Activated CD4-positive, CD25-positive, alpha-beta regulatory T cell treated with anti-CD3 and anti-CD28 coated beads, Interleukin-2, amount 50 U/mL, for 24 hours (primary cell): ENCODE data around the gene HLCS.

Source experiments
- ATAC-seq, 2 donors: fragments of 150-1000 bp; cut with Tn5 transposase; one replicate each; pipeline ENCODE4 v1.10.0; 2021; ENCODE audit warnings: mild to moderate bottlenecking in 1 of 2, moderate library complexity in 1 of 2

The HLCS gene

GRCh38 chr21:36768496-36768895, 198.0 kb downstream of the HLCS start:
- ATAC-seq = no peak

GRCh38 chr21:36767096-36767495, 199.4 kb downstream of the HLCS start:
- no peak for ATAC-seq

- no peak for ATAC-seq
Observed at GRCh38 chr21:36766511-36766910, 200.0 kb downstream of the HLCS start.

GRCh38 chr21:36765229-36765628, 201.2 kb downstream of the HLCS start:
- ATAC-seq = no peak

- ATAC-seq = no peak
Observed at GRCh38 chr21:36763305-36763704, 203.2 kb downstream of the HLCS start.

GRCh38 chr21:36762642-36763041, 203.8 kb downstream of the HLCS start:
- no peak for ATAC-seq

- ATAC-seq = no peak
Observed at GRCh38 chr21:36761685-36762084, 204.8 kb downstream of the HLCS start.

- ATAC-seq = no peak
Observed at GRCh38 chr21:36759348-36760083, 207.0 kb downstream of the HLCS start.

- no peak for ATAC-seq
Observed at GRCh38 chr21:36757196-36757595, 209.3 kb downstream of the HLCS start.

GRCh38 chr21:36756527-36756926, 209.9 kb downstream of the HLCS start:
- no peak for ATAC-seq

- no peak for ATAC-seq
Observed at GRCh38 chr21:36754241-36754898, 212.1 kb downstream of the HLCS start.

GRCh38 chr21:36753556-36753955, 212.9 kb downstream of the HLCS start:
- ATAC-seq = no peak

- no peak for ATAC-seq
Observed at GRCh38 chr21:36751383-36751782, 215.1 kb downstream of the HLCS start.

- no peak for ATAC-seq
Observed at GRCh38 chr21:36750576-36750959, 215.9 kb downstream of the HLCS start.

- ATAC-seq = no peak
Observed at GRCh38 chr21:36749935-36750575, 216.4 kb downstream of the HLCS start.

- ATAC-seq = peak; percentile 65 to 76
Observed at GRCh38 chr21:36747815-36748383, 218.6 kb downstream of the HLCS start.

- ATAC-seq = peak in 1 of 2 donors; percentile 18
Observed at GRCh38 chr21:36747041-36747814, 219.2 kb downstream of the HLCS start.

- ATAC-seq = no peak
Observed at GRCh38 chr21:36745459-36745858, 221.0 kb downstream of the HLCS start.

GRCh38 chr21:36744560-36745231, 221.8 kb downstream of the HLCS start:
- no peak for ATAC-seq

GRCh38 chr21:36744190-36744559, 222.3 kb downstream of the HLCS start:
- ATAC-seq = no peak

GRCh38 chr21:36743446-36743845, 223.0 kb downstream of the HLCS start:
- ATAC-seq = no peak

- no peak for ATAC-seq
Observed at GRCh38 chr21:36743008-36743407, 223.5 kb downstream of the HLCS start.
